Activated CD8-positive, alpha-beta memory T cell treated with anti-CD3 and anti-CD28 coated beads for 48 hours (primary cell): ENCODE measurements around the gene LYPD8.
"Not testable (repeated sequence)": the region's sequence is repeated elsewhere in the genome, so short reads cannot be mapped to it uniquely, and the experiment has no call there.

Source experiments
- DNase-seq, 3 experiments: peaks; one replicate each; pipeline ENCODE4 v3.0.0-alpha.2; 2020; ENCODE audit warnings: low read depth in 2 of 3, low spot score in 2 of 3

LYPD8 gene, protein sequence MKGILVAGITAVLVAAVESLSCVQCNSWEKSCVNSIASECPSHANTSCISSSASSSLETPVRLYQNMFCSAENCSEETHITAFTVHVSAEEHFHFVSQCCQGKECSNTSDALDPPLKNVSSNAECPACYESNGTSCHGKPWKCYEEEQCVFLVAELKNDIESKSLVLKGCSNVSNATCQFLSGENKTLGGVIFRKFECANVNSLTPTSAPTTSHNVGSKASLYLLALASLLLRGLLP

DNA sequence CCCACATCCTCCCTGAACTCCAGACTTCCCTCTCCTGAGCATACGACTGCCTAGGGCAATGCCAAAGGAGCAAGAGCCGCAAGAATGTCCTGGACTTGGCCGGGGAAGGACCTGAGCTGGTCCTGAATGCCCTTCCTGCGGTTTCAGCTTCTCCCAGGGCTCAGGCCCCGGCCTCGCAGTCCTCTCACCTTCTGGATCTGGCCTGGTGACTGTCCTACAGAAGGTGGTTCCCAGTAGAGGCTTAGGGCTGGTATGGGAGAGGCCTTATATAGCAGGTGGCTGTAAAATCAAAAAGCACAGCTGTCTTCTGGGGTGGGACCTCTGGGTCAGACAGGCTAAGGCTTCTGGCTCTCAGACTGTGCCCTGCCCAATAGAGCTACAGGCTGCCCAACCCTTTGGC is at the start of gene LYPD8:
Gene LYPD8, minus strand, starts transcription at position 243 of the 400 bp plus-strand sequence. CDS start 4,678 bp downstream, outside the sequence.
- no peak for DNase-seq

DNA sequence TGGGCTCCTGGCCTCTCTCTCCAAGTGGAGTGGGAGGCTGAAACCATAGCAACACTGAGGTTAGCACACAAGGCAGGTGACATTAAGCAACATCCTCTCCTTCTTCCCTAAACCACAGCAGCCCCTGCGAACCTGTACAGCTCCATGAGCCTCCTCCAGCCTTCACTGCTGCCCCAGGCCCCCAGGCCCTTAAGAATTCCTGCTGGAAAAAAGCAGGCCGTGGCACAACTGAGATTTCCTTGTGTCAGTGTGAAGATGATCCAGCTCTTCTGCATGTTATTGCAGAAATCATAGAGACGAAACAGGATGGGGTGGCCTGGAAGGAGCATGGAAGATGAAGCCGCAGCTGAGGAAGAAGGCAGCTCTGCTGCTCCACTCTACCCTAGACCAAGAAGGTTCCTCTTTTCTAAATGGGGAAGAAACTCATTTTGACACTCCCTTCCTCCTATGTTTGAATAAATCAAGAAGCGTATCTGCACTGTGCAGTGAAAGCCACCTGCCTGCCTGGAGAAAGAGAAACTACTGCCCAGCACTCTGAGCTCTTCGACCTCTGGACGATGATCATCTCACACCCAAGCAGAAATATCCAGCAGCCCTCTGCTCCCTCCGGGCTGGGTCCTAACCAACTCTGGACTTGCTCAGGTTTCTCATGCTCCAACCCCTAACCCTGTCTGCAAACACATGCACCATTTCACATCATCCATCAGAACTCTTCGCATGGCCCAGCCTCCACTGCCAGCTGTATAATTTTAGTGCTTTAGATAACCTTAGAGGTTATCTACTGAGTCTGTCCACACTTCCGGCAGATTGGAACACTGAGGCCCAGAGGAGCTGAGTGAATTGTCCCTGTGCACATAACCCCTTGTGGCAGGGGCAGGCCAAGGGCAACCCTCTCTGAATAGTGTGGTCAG is 49.5 kb upstream of the LYPD8 start:
- no peak for DNase-seq

DNA sequence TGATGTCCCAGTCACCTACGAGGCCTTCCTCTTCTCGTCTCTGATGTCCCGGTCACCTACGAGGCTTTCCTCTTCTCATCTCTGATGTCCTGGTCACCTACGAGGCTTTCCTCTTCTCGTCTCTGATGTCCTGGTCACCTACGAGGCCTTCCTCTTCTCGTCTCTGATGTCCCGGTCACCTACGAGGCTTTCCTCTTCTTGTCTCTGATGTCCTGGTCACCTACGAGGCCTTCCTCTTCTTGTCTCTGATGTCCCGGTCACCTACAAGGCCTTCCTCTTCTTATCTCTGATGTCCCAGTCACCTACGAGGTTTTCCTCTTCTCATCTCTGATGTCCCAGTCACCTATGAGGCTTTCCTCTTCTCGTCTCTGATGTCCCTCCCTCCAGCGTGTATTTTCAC is 47.9 kb upstream of the LYPD8 start:
- not testable (repeated sequence) for DNase-seq

DNA sequence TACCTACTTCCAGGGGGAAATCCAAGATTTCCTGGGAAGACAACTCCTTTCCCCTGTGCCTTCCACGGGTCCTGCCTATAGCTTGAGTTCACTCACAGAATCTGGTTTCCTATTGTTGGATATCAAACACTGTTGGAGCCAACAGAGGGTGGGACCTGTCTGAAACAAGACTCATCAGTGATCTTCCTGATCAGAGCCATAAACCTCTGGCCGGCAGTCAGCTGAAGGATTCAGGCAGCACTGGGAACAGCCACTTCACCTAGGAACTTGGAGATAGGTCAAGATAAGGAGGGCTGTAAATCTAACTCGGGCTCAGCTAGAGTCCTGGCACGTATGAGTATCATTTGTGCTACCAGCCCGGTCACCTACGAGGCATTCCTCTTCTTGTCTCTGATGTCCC is 46.9 kb upstream of the LYPD8 start:
- DNase-seq = no peak

DNA sequence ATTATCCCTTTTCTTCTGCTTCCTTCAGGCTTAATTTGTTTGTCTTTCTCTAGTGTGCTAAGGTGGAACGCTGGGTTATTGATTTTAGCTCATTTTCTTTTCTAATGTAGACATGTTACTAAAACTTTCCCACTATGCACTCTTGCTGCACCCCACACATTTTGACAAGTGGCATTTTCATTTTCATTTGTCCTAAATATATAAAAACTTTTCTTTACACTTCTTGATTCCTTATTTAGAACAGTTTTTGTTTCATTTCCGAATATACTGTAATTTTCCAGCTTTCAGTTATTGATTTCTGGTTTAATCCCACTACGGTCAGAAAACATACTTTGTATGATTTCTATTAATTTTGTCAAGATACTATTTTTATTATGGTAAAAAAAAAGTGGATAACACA is 44.9 kb upstream of the LYPD8 start:
- no peak for DNase-seq

DNA sequence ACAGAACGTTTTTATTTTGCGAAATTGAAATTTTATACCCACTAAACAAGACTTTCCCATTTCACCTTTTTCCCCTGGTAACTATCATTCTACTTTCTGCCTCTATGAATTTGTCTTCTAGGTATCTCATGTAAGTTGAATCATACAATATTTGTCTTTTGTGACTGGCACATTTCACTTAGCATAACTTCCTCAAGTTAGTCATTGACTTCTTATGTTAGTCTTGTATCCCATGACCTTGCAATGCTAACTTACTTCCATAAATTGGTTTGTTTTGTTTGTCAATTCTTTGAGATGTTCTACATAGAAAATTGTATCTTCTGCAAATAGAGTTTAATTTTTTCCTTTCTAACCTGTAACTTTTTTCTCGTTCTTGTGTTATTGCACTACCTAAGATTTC is 43.2 kb upstream of the LYPD8 start:
- no peak for DNase-seq

DNA sequence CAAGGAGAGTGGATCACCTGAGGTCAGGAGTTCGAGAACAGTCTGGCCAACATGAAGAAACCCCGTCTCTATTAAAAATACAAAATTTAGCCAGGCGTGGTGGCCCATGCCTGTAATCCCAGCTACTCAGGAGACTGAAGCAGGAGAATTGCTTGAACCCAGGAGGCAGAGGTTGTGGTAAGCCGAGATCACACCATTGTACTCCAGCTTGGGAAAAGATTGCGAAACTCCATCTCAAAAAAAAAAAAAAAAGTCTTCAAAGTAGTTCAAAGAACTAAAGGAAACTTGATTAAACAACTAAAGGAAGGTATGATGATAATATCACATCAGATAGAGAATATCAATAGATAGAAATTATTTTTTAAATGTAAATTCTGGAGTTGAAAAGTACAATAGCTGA is 39.1 kb upstream of the LYPD8 start:
- not testable (repeated sequence) for DNase-seq

DNA sequence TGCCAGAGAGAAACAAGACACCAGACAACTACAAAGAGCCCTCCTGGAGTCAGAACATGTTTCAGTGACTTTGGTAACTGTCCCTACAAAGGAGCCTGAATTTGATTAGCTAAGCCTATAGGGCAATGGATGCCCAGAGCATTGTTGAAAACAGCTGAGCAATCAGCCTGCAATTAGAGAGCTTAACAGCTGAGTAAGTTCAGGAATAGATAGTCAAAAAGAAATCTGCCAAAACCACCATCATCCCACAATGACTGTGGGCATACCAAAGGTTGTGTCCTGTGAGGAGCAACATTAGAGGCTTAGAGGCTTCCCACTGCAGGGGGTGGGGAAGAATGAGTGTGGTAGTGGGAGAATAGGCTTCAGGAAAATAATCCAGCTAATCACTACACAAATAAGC is 38.0 kb upstream of the LYPD8 start:
- DNase-seq = no peak

DNA sequence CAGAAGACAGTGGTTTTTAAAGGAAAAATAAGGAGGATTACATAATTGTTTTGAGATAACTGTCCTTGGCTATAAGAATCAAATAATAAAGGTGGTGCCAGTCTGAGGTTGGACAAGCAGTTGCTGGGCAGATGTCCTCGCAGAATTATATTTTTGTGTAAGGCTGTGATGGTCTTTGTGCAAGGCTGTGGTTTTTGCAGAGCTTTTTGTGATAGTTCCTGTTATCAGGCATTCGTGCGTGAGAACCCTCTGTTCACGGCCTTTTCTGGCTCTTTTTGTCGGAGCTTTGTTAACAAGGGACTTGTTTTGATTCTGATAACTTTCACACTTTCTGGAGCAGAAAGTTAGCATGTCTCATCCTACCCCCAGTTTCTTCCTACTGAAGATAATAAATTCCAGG is 36.8 kb upstream of the LYPD8 start:
- no peak for DNase-seq

DNA sequence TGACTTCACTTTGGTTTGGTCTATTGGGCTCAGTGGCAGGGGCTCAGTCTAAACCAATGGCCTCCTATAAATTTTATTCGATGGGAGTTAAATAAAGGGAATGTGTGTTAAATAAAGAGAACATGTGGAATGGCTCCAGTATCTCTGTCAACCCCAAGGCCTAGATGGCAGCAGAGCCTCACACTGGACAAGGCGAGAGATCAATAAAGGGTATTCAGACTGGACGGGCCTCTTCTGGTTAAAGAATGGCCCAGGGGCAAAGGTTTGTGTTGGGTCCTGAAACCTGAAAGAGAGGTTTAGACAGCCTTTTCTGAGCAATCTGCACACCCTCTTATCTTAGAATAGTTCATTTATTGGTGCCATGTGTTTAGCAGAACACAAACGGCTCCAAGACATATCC is 35.5 kb upstream of the LYPD8 start:
- DNase-seq = no peak

DNA sequence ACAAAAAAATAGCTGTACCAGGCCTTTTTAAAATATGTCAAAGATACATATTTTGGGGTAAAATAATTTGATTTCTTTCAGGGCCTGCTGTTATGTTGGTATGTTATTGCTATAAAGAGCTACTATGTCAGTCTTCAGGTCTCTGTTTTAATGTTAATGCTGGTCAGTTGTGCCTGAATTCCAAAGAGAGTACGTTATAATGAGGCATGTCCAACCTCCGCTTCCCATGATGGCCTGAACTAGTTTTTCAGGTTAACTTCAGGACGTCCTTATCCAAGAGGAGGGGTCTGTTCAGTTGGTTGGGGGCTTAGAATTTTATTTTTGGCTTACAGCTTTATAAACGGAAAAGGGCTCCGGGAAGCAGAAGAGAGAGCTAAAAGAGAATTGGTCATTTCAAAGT is 34.9 kb upstream of the LYPD8 start:
- DNase-seq = no peak

DNA sequence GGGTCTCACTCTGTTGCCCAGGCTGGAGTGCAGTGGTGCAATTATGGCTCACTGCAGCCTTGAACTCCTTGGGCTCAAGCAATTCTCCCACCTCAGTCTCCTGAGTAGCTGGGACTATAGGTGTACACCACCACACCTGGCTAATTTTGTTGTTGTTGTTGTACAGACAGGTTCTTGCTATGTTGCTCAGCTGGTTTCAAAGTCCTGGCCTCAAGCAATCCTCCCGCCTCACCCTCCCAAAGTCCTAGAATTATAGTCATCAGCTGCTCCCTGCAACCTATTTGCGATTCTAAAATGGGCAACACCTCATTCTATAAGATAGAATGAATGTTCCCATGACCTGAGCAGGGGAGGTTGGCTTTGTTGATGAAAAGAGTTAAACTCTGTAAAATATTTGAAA is 33.8 kb upstream of the LYPD8 start:
- not testable (repeated sequence) for DNase-seq

DNA sequence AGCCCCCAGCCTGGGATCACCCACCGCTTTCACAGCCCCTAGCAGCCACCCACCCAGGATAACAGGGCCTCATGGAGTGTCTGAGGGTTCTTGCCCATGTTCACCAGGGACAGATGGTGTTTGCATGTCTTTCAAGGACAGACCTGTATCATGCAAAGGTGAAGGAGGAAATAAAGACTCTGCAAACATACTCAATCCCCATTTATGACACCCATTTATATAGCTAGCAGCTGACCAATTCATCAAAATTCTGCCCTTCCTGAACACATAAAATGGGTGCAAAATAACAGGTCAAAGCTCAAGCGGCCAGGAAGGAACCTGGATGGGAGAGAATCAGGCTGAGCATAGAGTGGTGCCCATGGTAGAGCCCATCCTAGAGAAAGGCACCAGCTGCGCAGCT is 32.8 kb upstream of the LYPD8 start:
- DNase-seq = no peak

DNA sequence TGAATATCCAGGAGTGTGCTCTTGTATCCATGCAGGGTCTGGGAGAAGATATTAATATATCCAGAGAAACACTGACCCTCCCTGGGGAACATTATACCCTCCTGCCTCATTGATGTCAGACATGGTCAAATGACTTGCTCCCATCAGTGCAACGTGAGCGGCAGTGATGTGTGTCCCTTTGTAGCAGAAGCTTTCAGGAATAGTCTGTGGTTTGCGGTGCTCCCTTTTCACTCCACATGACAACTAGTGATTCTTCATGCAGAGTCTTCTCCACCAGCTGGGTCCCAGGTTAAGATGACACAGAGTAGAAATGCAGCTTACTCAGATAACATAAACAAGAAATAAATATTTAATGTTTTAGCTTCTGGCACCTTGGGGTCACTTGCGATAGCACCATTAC is 31.9 kb upstream of the LYPD8 start:
- DNase-seq = no peak

DNA sequence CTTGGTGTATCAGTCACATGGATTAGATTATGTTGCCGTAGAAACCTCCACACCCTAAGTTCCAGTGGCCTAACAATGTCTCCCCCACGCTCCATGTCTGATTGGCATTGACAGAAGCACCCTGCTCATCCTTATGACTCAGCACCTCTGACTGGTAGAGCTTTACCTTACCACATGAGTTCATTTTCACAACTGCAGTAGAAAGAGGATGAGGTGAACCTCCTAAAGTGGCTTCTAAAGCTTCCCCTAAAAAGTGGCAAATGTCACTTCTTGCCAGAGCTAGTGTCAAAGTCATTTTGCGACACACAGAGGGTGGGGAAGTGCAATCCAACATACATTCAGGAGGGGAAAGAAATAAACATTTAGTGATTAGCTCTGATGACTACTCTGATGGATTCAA is 30.6 kb upstream of the LYPD8 start:
- DNase-seq = no peak

DNA sequence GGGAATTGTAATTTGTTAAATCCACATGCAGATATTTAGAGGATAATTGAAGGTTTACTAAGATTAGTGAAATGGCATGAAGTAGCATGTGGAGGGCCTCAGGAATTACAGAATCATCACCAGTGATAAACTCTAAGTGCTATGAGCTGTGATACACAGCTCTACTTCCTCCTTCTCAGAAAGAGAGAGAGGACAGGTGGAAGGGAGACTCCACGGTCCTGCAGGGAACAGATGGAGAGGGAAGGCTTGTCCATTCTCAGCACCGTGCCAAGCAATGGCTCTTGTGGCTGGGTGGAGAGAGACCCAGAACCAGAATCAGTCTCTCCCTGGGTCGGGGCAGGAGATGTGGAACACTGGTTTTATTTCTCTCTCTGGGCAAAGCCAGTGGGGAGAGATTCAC is 27.8 kb upstream of the LYPD8 start:
- no peak for DNase-seq

DNA sequence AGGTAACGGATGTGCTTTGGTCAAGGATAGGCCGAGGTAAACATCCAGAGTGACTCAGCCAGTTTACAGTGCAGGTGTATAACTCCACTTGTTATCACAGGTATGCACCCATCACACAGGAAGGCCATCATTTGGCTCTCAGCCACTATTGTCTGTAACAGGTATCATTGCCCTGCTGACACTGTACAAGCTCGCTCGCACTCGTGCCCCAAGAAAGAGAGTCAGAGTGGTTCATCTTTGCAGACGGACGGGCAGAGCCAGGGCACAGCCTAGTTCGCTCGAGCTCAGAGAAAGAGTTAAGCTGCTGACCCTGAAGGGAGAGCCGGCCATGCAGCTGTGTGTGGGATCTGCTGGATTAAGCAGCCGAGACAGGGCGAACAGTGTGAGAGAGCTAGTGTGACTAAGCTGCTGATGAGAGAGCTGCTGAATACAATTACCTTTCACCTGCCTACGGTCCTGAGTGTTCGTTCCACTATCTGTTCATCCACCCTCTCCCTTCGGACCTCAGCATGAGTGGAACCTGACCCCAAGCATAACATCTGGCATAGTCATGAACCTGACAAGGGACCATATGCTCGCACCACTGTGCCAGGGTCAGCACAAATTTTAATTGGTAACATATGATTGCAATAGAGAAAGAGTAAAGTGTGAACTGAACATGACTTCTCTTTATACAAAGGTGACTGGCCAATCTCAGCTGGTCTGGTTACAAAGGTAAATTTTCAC is 27.0 kb upstream of the LYPD8 start:
- DNase-seq = no peak

DNA sequence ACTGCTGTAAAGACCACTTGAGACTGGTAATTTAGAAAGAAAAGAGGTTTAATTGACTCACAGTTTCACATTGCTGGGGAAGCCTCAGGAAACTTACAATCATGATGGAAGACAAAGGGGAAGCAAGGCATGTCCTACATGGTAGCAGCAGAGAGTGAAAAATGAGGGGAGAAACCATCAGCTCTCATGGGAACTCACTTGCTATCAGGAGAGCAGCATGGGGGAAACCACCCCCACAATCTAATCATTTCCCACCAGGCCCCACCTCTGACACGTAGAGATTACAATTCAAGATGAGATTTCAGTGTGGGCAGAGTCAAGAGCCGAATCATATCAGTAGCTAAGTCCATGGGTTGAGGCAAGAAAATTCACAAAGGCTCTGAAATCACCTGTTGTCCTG is 23.8 kb upstream of the LYPD8 start:
- DNase-seq = no peak

DNA sequence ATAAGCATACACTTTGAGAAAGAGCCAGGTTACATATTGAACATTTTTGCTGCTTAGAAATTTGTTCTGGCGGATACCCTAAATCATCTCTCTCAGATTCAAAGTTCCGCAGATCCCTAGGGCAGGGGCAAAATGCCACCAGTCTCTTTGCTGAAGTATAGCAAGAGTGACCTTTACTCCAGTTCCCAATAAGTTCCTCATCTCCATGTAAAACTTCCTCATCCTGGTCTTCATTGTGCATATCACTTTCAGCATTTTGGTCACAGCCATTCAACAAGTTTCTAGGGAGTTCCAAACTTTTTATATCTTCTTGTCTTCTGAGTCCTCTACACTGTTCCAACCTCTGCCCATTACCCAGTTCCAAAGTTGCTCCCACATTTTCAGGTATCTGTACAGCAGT is 23.3 kb upstream of the LYPD8 start:
- DNase-seq = no peak

DNA sequence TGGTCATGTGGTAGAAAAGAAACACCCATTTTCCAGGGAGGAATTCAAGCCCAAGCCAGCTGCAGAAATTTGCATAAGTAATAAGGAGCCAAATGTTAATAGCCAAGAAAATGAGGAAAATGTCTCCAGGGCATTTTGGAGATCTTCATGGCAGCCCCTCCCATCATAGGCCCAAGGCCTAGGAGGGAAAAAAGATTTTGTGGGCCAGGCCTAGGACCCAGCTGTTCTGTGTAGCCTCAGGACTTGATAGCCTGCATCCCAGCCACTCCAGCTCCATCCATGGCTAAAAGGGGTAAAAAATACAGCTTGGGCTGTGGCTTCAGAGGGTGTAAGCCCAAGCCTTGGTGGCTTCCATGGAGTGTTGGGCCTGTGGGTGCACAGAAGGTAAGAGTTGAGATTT is 21.4 kb upstream of the LYPD8 start:
- no peak for DNase-seq

DNA sequence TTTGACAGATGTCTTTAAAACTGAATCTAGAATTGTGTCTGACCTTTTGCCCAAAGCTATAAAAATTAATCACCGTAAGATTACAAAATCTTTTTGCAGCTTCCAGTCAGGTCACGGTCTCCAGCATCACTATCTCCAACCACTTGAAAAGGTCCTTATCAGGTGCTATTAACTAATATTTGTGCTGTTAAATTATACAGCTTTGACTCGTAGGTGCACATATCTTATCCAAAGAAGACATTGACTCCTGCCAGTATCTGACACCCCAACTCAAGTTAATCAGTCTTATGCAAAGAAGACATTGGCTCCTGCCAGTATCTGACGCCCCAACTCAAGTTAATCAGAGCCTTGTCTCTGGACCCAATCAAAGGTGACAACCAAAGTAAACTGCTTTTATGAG is 19.9 kb upstream of the LYPD8 start:
- DNase-seq = no peak

DNA sequence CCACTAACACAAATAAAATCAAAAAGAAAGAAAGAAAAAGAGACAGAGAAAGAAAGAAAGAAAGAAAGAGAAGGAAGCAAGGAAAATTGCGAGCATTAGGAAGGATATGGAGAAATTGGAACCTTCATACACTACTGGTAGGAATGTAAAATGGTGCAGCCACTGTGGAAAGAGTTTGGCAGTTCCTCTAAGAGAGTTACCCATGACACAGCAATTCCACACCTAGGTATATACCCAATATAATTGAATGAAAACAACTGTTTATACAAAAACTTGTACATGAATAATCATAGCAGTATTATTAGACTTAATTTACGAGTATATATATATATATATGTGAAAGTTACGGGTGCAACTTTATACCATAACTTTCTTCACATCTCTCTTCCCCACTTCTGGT is 4.1 kb upstream of the LYPD8 start:
- DNase-seq = no peak
